IPS-18c (cell line): Measurements from ENCODE around the gene GBP5.
"Not testable (repeated sequence)": the region's sequence is repeated elsewhere in the genome, so short reads cannot be mapped to it uniquely, and the experiment has no call there.

Experiments used
- H3K4me3 ChIP-seq: 2 replicates; pipeline ENCODE4 v1.7.0; 2013; ENCODE audit warnings: low read depth, mild to moderate bottlenecking, low read length, moderate library complexity; ENCODE audit not compliant: insufficient read depth
- H3K9me3 ChIP-seq: one replicate; pipeline ENCODE4 v1.6.1; 2013; ENCODE audit warnings: mild to moderate bottlenecking, low read length, moderate library complexity; ENCODE audit not compliant: control insufficient read depth, insufficient read depth

Gene GBP5

GRCh38 chr1:89287181-89288050 is 14.8 kb upstream of the GBP5 start:
- Histone ChIP-seq H3K9me3 (no peaks in the 10 kb centered on the region), H3K4me3 (no peak overlapping the region)

- H3K9me3 ChIP-seq: no peaks in the 10 kb centered on the region
- H3K4me3 ChIP-seq: no peak overlapping the region
Observed at GRCh38 chr1:89286549-89287180, 14.0 kb upstream of the GBP5 start.

GRCh38 chr1:89285745-89286380 is 13.2 kb upstream of the GBP5 start:
- Histone ChIP-seq H3K9me3 (no peaks in the 10 kb centered on the region), H3K4me3 (no peak overlapping the region)

GRCh38 chr1:89284078-89284763 is 11.6 kb upstream of the GBP5 start:
- H3K9me3 ChIP-seq: not testable (repeated sequence)

GRCh38 chr1:89280766-89281165 is 8.1 kb upstream of the GBP5 start:
- Histone ChIP-seq H3K4me3 (no peak overlapping the region), H3K9me3 (no peaks in the 10 kb centered on the region)

More at GRCh38 chr1:89284078-89284763, 11.6 kb upstream of the GBP5 start:
- H3K4me3 ChIP-seq: not testable (repeated sequence)

GRCh38 chr1:89279011-89279466 is 6.4 kb upstream of the GBP5 start:
- no peaks in the 10 kb centered on the region for H3K9me3 ChIP-seq
- no peak overlapping the region for H3K4me3 ChIP-seq

- Histone ChIP-seq H3K4me3 (no peak overlapping the region), H3K9me3 (no peaks in the 10 kb centered on the region)
Observed at GRCh38 chr1:89277725-89278124, 5.1 kb upstream of the GBP5 start.

GRCh38 chr1:89276690-89277089 is 4.0 kb upstream of the GBP5 start:
- no peaks in the 10 kb centered on the region for H3K9me3 ChIP-seq
- H3K4me3 ChIP-seq: no peak overlapping the region

- no peak overlapping the region for H3K4me3 ChIP-seq
- H3K9me3 ChIP-seq: no peaks in the 10 kb centered on the region
Observed at GRCh38 chr1:89274411-89274857, 1.8 kb upstream of the GBP5 start.

- Histone ChIP-seq H3K9me3 (no peaks in the 10 kb centered on the region), H3K4me3 (no peak overlapping the region)
Observed at GRCh38 chr1:89273324-89273778, 691 bp upstream of the GBP5 start.

- H3K9me3 ChIP-seq: no peaks in the 10 kb centered on the region
- H3K4me3 ChIP-seq: no peak overlapping the region
Observed at GRCh38 chr1:89271341-89272015, 1.2 kb downstream of the GBP5 start.

- Histone ChIP-seq H3K9me3 (no peaks in the 10 kb centered on the region), H3K4me3 (no peak overlapping the region)
Observed at GRCh38 chr1:89270423-89270822, 2.2 kb downstream of the GBP5 start.

GRCh38 chr1:89269277-89269676 is 3.4 kb downstream of the GBP5 start:
- H3K9me3 ChIP-seq: no peaks in the 10 kb centered on the region
- no peak overlapping the region for H3K4me3 ChIP-seq

GRCh38 chr1:89262643-89263042 is 10.0 kb downstream of the GBP5 start:
- H3K4me3 ChIP-seq: no peak overlapping the region
- H3K9me3 ChIP-seq: no peaks in the 10 kb centered on the region

GRCh38 chr1:89261926-89262515 is 10.6 kb downstream of the GBP5 start:
- Histone ChIP-seq H3K4me3 (no peak overlapping the region), H3K9me3 (no peaks in the 10 kb centered on the region)

- Histone ChIP-seq H3K9me3 (no peaks in the 10 kb centered on the region), H3K4me3 (no peak overlapping the region)
Observed at GRCh38 chr1:89260566-89261255, 11.9 kb downstream of the GBP5 start.
